ENCODE measurements around the gene HEBP1.
"Not testable (repeated sequence)": the region's sequence is repeated elsewhere in the genome, so short reads cannot be mapped to it uniquely, and the experiment has no call there.

The HEBP1 gene

GRCh38 chr12:13042666-13043230 lies 42.7 kb upstream of the HEBP1 start:
- DNase-seq (ENCODE audit: low read depth) = no peak
- no peak for TF ChIP-seq CTCF (conservative IDR thresholded peaks at IDR 0.05; ENCODE audit: low read depth, low read length)
- no peak overlapping the region for H3K4me3 ChIP-seq (ENCODE audit: low read length)

DNA sequence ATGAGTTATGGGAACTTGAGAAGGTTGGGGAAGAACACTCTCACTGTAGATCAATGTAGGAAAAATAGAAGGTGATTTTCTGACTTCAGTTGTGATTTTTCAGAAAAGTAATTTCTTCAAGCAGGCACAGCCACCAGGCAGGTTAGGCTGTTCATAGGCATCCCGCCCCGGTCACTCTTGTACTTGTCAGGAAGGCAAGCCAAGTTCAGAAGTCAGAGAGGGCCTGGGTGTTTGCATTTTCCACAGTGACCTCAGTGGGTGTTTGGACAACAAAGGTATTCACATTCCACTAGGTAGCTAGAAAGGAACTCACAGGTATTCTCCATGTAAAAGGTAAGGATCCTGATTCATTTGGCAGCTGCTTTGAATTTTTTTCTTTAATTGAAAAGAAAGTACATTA lies 41.2 kb upstream of the HEBP1 start:
- no peak for DNase-seq (ENCODE audit: low read depth)
- no peak for TF ChIP-seq CTCF (conservative IDR thresholded peaks at IDR 0.05; ENCODE audit: low read depth, low read length)
- H3K4me3 ChIP-seq (ENCODE audit: low read length) = no peak overlapping the region

GRCh38 chr12:13039328-13039956 lies 39.4 kb upstream of the HEBP1 start:
- no peak for DNase-seq (ENCODE audit: low read depth)
- no peak overlapping the region for H3K4me3 ChIP-seq (ENCODE audit: low read length)
- TF ChIP-seq CTCF (conservative IDR thresholded peaks at IDR 0.05; ENCODE audit: low read depth, low read length) = no peak

- no peak for DNase-seq (ENCODE audit: low read depth)
- no peak for TF ChIP-seq CTCF (conservative IDR thresholded peaks at IDR 0.05; ENCODE audit: low read depth, low read length)
- no peak overlapping the region for H3K4me3 ChIP-seq (ENCODE audit: low read length)
Observed at GRCh38 chr12:13038491-13039161, 38.6 kb upstream of the HEBP1 start.

DNA sequence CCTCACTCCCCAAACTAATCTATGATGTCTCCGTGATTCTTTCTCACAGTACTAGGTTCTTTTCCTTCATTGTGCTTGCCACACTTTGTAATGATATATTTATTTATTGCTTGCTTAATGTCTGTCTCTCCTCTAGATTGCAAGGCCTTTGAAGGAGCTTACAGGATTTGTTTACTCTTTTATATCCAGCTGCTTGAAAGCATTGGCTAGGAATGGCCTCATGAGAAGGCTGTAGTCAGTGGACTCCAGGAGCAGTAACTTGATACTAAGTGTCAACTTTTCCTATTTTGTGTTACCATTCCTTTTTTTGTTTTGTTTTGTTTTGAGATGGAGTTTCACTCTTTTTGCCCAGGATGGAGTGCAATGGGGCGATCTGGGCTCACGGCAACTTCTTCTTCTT lies 36.8 kb upstream of the HEBP1 start:
- TF ChIP-seq CTCF (conservative IDR thresholded peaks at IDR 0.05; ENCODE audit: low read depth, low read length) = no peak
- DNase-seq (ENCODE audit: low read depth) = no peak
- H3K4me3 ChIP-seq (ENCODE audit: low read length) = no peak overlapping the region

DNA sequence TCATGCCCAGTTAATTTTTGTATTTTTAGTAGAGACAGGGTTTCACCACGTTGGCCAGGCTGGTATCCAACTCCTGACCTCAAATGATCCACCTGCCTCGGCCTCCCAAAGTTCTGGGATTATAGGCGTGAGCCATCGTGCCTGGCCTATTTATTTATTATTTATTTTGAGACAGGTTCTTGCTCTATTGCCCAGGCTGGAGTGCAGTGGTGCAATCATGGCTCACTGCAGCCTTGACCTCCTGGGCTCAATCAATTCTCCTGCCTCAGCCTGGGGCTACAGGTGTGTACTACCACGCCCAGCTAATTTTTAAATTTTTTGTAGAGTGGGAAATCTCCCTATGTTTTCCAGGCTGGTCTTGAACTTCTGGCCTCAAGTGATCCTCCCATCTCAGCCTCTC lies 35.3 kb upstream of the HEBP1 start:
- H3K4me3 ChIP-seq (ENCODE audit: low read length); DNase-seq (ENCODE audit: low read depth): not testable (repeated sequence)

DNA sequence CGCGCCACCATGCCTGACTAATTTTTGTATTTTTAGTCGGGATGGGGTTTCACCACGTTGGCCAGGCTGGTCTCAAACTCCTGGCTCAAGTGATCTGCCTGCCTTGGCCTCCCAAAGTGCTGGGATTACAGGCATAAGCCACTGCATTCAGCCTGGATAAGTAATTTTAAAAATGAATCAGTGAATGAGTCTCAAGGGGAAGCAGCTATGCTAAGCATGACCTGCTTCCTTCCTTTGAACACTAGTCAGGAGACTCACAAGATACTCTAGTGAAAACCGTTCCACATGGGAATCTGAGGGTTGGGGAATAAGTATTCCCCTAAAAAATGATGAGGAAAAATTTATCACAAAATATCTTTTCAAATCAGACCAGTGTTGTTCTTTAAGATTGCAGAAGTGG lies 33.4 kb upstream of the HEBP1 start:
- no peak for DNase-seq (ENCODE audit: low read depth)
- H3K4me3 ChIP-seq (ENCODE audit: low read length) = no peak overlapping the region
- no peak for TF ChIP-seq CTCF (conservative IDR thresholded peaks at IDR 0.05; ENCODE audit: low read depth, low read length)

All from retinal pigment epithelial cell (primary cell).